ENCODE data around the gene CCNE1.
"Not testable (repeated sequence)": the region's sequence is repeated elsewhere in the genome, so short reads cannot be mapped to it uniquely, and the experiment has no call there.

The CCNE1 gene

GRCh38 chr19:29815231-29815630 lies 3.4 kb downstream of the CCNE1 start:
- DNase-seq (ENCODE audit: low read depth): no peak

GRCh38 chr19:29817316-29817715 lies 5.5 kb downstream of the CCNE1 start:
- DNase-seq (ENCODE audit: low read depth): no peak

- no peak for DNase-seq (ENCODE audit: low read depth)
Observed at GRCh38 chr19:29819300-29819699, 7.5 kb downstream of the CCNE1 start.

GRCh38 chr19:29819986-29820385 lies 8.2 kb downstream of the CCNE1 start:
- no peak for DNase-seq (ENCODE audit: low read depth)

- DNase-seq (ENCODE audit: low read depth): no peak
Observed at GRCh38 chr19:29823581-29824330, 12.0 kb downstream of the CCNE1 start.

- not testable (repeated sequence) for DNase-seq (ENCODE audit: low read depth)
Observed at GRCh38 chr19:29825263-29825662, 13.5 kb downstream of the CCNE1 start.

GRCh38 chr19:29831041-29831548 lies 19.3 kb downstream of the CCNE1 start:
- no peak for DNase-seq (ENCODE audit: low read depth)

- DNase-seq (ENCODE audit: low read depth): no peak
Observed at GRCh38 chr19:29831686-29832085, 19.9 kb downstream of the CCNE1 start.

GRCh38 chr19:29832801-29833200 lies 21.0 kb downstream of the CCNE1 start:
- DNase-seq (ENCODE audit: low read depth): no peak

- DNase-seq (ENCODE audit: low read depth): no peak
Observed at GRCh38 chr19:29833614-29834261, 21.9 kb downstream of the CCNE1 start.

GRCh38 chr19:29834991-29835846 lies 23.4 kb downstream of the CCNE1 start:
- no peak for DNase-seq (ENCODE audit: low read depth)

GRCh38 chr19:29836409-29836825 lies 24.6 kb downstream of the CCNE1 start:
- no peak for DNase-seq (ENCODE audit: low read depth)

- no peak for DNase-seq (ENCODE audit: low read depth)
Observed at GRCh38 chr19:29837448-29837981, 25.7 kb downstream of the CCNE1 start.

- no peak for DNase-seq (ENCODE audit: low read depth)
Observed at GRCh38 chr19:29837996-29838395, 26.2 kb downstream of the CCNE1 start.

- no peak for DNase-seq (ENCODE audit: low read depth)
Observed at GRCh38 chr19:29840066-29840950, 28.5 kb downstream of the CCNE1 start.

- no peak for DNase-seq (ENCODE audit: low read depth)
Observed at GRCh38 chr19:29841209-29841558, 29.4 kb downstream of the CCNE1 start.

GRCh38 chr19:29841559-29842367 lies 30.0 kb downstream of the CCNE1 start:
- peak; percentile 32 for DNase-seq (ENCODE audit: low read depth)

GRCh38 chr19:29842471-29843179 lies 30.8 kb downstream of the CCNE1 start:
- no peak for DNase-seq (ENCODE audit: low read depth)

GRCh38 chr19:29843180-29844051 lies 31.6 kb downstream of the CCNE1 start:
- DNase-seq (ENCODE audit: low read depth): no peak

All from non-pigmented ciliary epithelial cell (primary cell).